Caco-2 (cell line): ENCODE results near the gene ZNF260. TPM values are rescaled to one million over a fixed set of nuclear protein-coding genes. Genes with fewer than 3 reads are reported as not detected.
A peak's percentile ranks its signal among the peaks of the same experiment; 100 is the strongest.

Experiments used
- Bru-seq: library from RNA; stranded (reverse); fragments of 400-500 nt; gene quantifications from one replicate; lab custom pipeline; 2021; lab: Mats Ljungman, UMichigan
- BruChase-seq, 2 experiments: library from RNA; stranded (reverse); fragments of 400-500 nt; gene quantifications; one replicate each; lab custom pipeline; 2021; lab: Mats Ljungman, UMichigan
- BruUV-seq: library from RNA; stranded (reverse); fragments of 400-500 nt; replicated peaks from 2 replicates; lab custom pipeline; 2021; lab: Mats Ljungman, UMichigan
- CTCF ChIA-PET: fragments of 300-600 bp; sonication (Branson Sonifier 250); formaldehyde crosslinking; loops from one replicate; lab custom pipeline; 2022; ENCODE audit warnings: antibody characterized with exemption; lab: Charles Lee
- POLR2A ChIA-PET: fragments of 300-600 bp; sonication (Branson Sonifier 250); formaldehyde crosslinking; loops from one replicate; lab custom pipeline; 2022; ENCODE audit warnings: antibody characterized with exemption; lab: Charles Lee
- DNase-seq, 2 experiments: peaks; one replicate each; pipeline versions ENCODE4 v3.0.0 to v3.0.0-alpha.2; 2020 to 2022
- H3K27me3 ChIP-seq: replicated peaks from 2 replicates; pipeline ENCODE4 v1.6.0; 2011; ENCODE audit warnings: low read length; ENCODE audit not compliant: control insufficient read depth, insufficient read depth
- H3K36me3 ChIP-seq: 2 replicates; pipeline ENCODE4 v1.5.1; 2011; ENCODE audit warnings: low read length; ENCODE audit not compliant: control insufficient read depth, insufficient read depth
- H3K4me1 ChIP-seq: fragments of 250-450 bp; sonication (Bioruptor Pico); 2 replicates; pipeline ENCODE4 v1.5.1; 2020; ENCODE audit warnings: mild to moderate bottlenecking
- H3K4me3 ChIP-seq: 2 replicates; pipeline ENCODE4 v1.5.1; 2011; ENCODE audit warnings: low read depth, mild to moderate bottlenecking, control low read depth, low read length
- H3K9me3 ChIP-seq: fragments of 250-450 bp; sonication (Bioruptor Pico); 2 replicates; pipeline ENCODE4 v1.5.1; 2020; ENCODE audit warnings: mild to moderate bottlenecking, moderate library complexity
- H3K27ac Mint-ChIP-seq: one replicate; pipeline ENCODE4 v1.8.0; 2022; ENCODE audit warnings: mixed read lengths; ENCODE audit not compliant: unreplicated experiment
- H3K27me3 Mint-ChIP-seq: one replicate; pipeline ENCODE4 v1.8.0; 2022; ENCODE audit warnings: mixed read lengths; ENCODE audit not compliant: insufficient read depth, unreplicated experiment
- H3K36me3 Mint-ChIP-seq: one replicate; pipeline ENCODE4 v1.8.0; 2022; ENCODE audit warnings: mild to moderate bottlenecking, mixed read lengths; ENCODE audit not compliant: insufficient read depth, unreplicated experiment
- H3K4me1 Mint-ChIP-seq: one replicate; pipeline ENCODE4 v1.8.0; 2022; ENCODE audit warnings: low read depth, mixed read lengths; ENCODE audit not compliant: unreplicated experiment
- H3K4me3 Mint-ChIP-seq: one replicate; pipeline ENCODE4 v1.8.0; 2022; ENCODE audit warnings: mild to moderate bottlenecking, moderate library complexity, mixed read lengths; ENCODE audit not compliant: unreplicated experiment
- H3K9me3 Mint-ChIP-seq: one replicate; pipeline ENCODE4 v1.8.0; 2022; ENCODE audit warnings: mixed read lengths; ENCODE audit not compliant: unreplicated experiment
- CTCF ChIP-seq, 2 experiments: fragments of 200-600 bp in 1 of 2; IDR thresholded peaks; 1 replicate in 1 of 2; 2 replicates in 1 of 2; pipeline versions ENCODE4 v1.5.1 to v1.8.0; 2011 to 2022; ENCODE audit warnings: antibody characterized with exemption in 1 of 2, control low read depth in 1 of 2, inconsistent platforms in 1 of 2, low read depth in 1 of 2, low read length in 1 of 2, mild to moderate bottlenecking in 1 of 2, moderate library complexity in 1 of 2; ENCODE audit not compliant: insufficient read depth in 1 of 2, severe bottlenecking in 1 of 2, unreplicated experiment in 1 of 2
- intact Hi-C: fragments of 100-400 bp; cut with micrococcal nuclease; formaldehyde crosslinking; loops from one replicate; pipeline ENCODE4 v1.10.0; 2022; ENCODE audit not compliant: unreplicated experiment
- long read RNA-seq: library from polyadenylated mRNA; stranded (forward); transcript quantifications from one replicate; pipeline ENCODE4 v2.0.0, GENCODE V29; 2022
- total RNA-seq: library from RNA; stranded (reverse); gene quantifications from 2 replicates; pipeline ENCODE4 v1.2.3, GENCODE V29; 2022

Gene ZNF260
- total RNA-seq, result 12.5 and 13.2 TPM in 2 replicates
- Bru-seq, nascent RNA, result percentile 84 among the genes with signal in this experiment
- BruChase-seq, experiment 1, labeled RNA remaining after a 2-hour chase, result percentile 93 among the genes with signal in this experiment
- BruChase-seq, experiment 2, labeled RNA remaining after a 6-hour chase, result percentile 80 among the genes with signal in this experiment
- long read RNA-seq, full-length matches to known transcripts, result 9 of 22 reads
- long read RNA-seq, partial matches to known transcripts, result 0 of 22 reads
- long read RNA-seq, other reads (novel, unspliced or antisense), result 13 of 22 reads

- peaks cover 37% of the 10 kb centered on the region for H3K36me3 Mint-ChIP-seq
- CTCF ChIA-PET, result interaction anchor here (0.6 to 1.7 kb wide), 2 partner anchors 39 to 42 kb away, joined by 5 to 7 read pairs; partner anchors contain the start of gene ZNF566
Observed at GRCh38 chr19:36528194-36528920, at the start of gene ZNF260. Gene ZNF260, minus strand, starts transcription at chr19:36528271. Its CDS starts 13,033 bp downstream, at chr19:36515238.

GRCh38 chr19:36577271-36577996 is 49.4 kb upstream of the ZNF260 start:
- intact Hi-C loops, result loop anchor here (10.0 kb wide), 1 partner anchor 197 kb away; the partner anchor contains the start of gene ZNF850
- Histone ChIP-seq H3K9me3 (peaks cover 21% of the 10 kb centered on the region), H3K36me3 (peaks cover 2% of the 10 kb centered on the region), H3K4me1 (no peaks in the 10 kb centered on the region), H3K4me3 (no peak overlapping the region), H3K27me3 (no peaks in the 10 kb centered on the region)
- peaks cover 16% of the 10 kb centered on the region for H3K9me3 Mint-ChIP-seq
- no peak overlapping the region for H3K27ac Mint-ChIP-seq
- ChIA-PET CTCF (no interaction called here), POLR2A (no interaction called here)
- peaks cover 70% of the 10 kb centered on the region for H3K36me3 Mint-ChIP-seq
- no TSS peak for BruUV-seq
- no peak overlapping the region for H3K4me3 Mint-ChIP-seq
- DNase-seq, result no peak
- TF ChIP-seq CTCF (IDR thresholded peaks at IDR 0.05; ENCODE audit: insufficient read depth in 1 of 2, low read depth in 1 of 2, low read length in 1 of 2, severe bottlenecking in 1 of 2, unreplicated experiment in 1 of 2), result no peak
- H3K27me3 Mint-ChIP-seq, result no peaks in the 10 kb centered on the region
- peaks cover 14% of the 10 kb centered on the region for H3K4me1 Mint-ChIP-seq

More at GRCh38 chr19:36528194-36528920, at the start of gene ZNF260:
- POLR2A ChIA-PET, result interaction anchor here (0.6 to 2.0 kb wide), 6 partner anchors 13 to 314 kb away, joined by 3 to 34 read pairs (median 3); partner anchors contain the start of genes ZNF461, ZNF529, ZNF565 and ZNF566
- peaks cover 6% of the 10 kb centered on the region for H3K4me1 Mint-ChIP-seq
- H3K4me1 ChIP-seq, result no peaks in the 10 kb centered on the region
- peak; percentile 96 to 97 for DNase-seq
- peak within 1 kb of the TSS; percentile 100 for H3K4me3 Mint-ChIP-seq
- H3K4me3 ChIP-seq, result peak within 1 kb of the TSS; percentile 92
- intact Hi-C loops, result loop anchor here (1.0 to 5.0 kb wide), 6 partner anchors 39 to 401 kb away; partner anchors contain the start of genes ZFP82, ZNF529, ZNF566 and ZNF567
- no peaks in the 10 kb centered on the region for H3K27me3 Mint-ChIP-seq
- peak within 1 kb of the TSS; percentile 99 for H3K27ac Mint-ChIP-seq
- H3K9me3 Mint-ChIP-seq, result peaks cover 10% of the 10 kb centered on the region
- peaks cover 5% of the 10 kb centered on the region for H3K36me3 ChIP-seq
- no TSS peak for BruUV-seq
- TF ChIP-seq CTCF (IDR thresholded peaks at IDR 0.05; ENCODE audit: insufficient read depth in 1 of 2, low read depth in 1 of 2, low read length in 1 of 2, severe bottlenecking in 1 of 2, unreplicated experiment in 1 of 2), result no peak
- H3K27me3 ChIP-seq, result no peaks in the 10 kb centered on the region
- peaks cover 7% of the 10 kb centered on the region; the same call in 1 of the 2 replicates for H3K9me3 ChIP-seq
